Placental pericyte (primary cell): ENCODE measurements around the gene ZNF516. TPM values are rescaled to one million over a fixed set of nuclear protein-coding genes. Genes with fewer than 3 reads are reported as not detected.

Experiments
- total RNA-seq: library from RNA; depleted of rRNA; stranded (reverse); fragments of >200 nt; gene quantifications from 2 replicates; pipeline ENCODE4 v1.2.3, GENCODE V29; 2012

ZNF516 gene, protein sequence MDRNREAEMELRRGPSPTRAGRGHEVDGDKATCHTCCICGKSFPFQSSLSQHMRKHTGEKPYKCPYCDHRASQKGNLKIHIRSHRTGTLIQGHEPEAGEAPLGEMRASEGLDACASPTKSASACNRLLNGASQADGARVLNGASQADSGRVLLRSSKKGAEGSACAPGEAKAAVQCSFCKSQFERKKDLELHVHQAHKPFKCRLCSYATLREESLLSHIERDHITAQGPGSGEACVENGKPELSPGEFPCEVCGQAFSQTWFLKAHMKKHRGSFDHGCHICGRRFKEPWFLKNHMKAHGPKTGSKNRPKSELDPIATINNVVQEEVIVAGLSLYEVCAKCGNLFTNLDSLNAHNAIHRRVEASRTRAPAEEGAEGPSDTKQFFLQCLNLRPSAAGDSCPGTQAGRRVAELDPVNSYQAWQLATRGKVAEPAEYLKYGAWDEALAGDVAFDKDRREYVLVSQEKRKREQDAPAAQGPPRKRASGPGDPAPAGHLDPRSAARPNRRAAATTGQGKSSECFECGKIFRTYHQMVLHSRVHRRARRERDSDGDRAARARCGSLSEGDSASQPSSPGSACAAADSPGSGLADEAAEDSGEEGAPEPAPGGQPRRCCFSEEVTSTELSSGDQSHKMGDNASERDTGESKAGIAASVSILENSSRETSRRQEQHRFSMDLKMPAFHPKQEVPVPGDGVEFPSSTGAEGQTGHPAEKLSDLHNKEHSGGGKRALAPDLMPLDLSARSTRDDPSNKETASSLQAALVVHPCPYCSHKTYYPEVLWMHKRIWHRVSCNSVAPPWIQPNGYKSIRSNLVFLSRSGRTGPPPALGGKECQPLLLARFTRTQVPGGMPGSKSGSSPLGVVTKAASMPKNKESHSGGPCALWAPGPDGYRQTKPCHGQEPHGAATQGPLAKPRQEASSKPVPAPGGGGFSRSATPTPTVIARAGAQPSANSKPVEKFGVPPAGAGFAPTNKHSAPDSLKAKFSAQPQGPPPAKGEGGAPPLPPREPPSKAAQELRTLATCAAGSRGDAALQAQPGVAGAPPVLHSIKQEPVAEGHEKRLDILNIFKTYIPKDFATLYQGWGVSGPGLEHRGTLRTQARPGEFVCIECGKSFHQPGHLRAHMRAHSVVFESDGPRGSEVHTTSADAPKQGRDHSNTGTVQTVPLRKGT
- 17.7 and 28.2 TPM in 2 replicates for total RNA-seq

DNA sequence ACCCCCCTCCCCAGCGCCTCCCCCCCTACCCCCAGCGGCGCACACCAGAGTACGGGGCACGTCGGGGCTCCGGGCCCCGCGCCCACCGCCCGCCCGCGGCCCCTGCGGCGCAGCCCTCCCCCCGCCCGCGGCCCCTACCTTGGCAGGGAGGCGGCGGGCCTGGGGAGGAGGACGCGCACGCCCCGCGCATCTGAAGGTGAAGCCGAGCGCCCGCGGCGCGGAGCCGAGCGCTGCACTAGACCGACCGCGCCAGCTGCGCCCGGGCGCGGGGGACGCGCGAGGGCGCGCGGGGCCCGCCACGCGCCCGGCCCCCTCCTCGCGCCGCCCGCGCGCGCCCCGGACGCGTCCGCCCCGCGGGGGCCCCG, at the start of gene ZNF516:
Gene ZNF516, minus strand, starts transcription at position 237 of the 365 bp plus-strand sequence. CDS start 52,188 bp downstream, outside the sequence.

